ENCODE results near the gene MYO5C. TPM values are rescaled to one million over a fixed set of nuclear protein-coding genes. Genes with fewer than 3 reads are reported as not detected.
"Not testable (repeated sequence)": the region's sequence is repeated elsewhere in the genome, so short reads cannot be mapped to it uniquely, and the experiment has no call there.

MYO5C gene
- total RNA-seq, 4 donors from 2014 or later: 28.9 to 36.9 (median 32.5) TPM

DNA sequence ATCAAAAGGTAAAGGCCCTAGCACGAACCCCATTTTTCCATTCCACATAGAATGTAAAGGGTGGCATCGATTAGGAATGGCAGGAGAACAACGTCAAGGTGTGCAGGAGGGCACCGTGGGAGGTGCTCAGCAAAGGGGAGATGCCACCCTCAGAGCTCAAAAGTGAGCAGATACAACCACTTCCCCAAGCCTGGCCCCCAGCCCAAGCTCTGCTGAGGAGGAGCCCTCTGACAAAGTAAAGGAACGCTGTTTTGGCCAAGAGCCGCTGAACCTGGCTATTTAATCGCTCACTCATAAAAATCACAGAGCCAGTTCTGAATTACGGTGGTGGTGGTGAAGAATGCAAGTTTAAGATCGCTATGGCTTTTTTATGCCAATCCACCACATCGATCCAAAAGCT lies 116.8 kb downstream of the MYO5C start:
- Histone ChIP-seq H3K4me3 (peak overlapping the region; percentile 75 to 92), H3K27ac (peak overlapping the region; percentile 94 to 98)
- intact Hi-C loops (cut with DNase I; ENCODE audit: low total_unique reads): no loop called here

DNA sequence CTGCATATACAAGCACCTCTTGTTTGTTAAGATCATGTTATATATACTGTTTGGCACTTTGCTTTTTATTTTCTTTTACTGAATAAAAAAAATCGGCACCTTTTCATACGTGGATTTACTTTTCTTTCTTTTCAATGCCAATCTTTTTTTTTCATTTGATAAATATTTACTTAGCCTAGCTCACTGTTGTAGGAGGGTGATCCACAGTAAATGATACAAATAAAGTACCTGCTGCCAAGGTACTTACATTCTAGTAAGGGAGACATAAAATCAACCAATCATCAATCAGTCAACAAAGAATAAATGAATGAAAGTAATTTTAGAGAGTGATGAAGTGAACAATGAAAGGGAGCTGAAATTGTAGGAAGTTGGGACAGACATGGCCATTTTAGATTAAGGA lies 122.7 kb downstream of the MYO5C start:
- Histone ChIP-seq H3K4me1 (no peaks in the 10 kb centered on the region), H3K36me3 (no peaks in the 10 kb centered on the region), H3K27me3 (no peaks in the 10 kb centered on the region), H3K9me3 (no peaks in the 10 kb centered on the region), H3K4me3 (no peak overlapping the region), H3K27ac (no peak overlapping the region)
- intact Hi-C loops (cut with DNase I; ENCODE audit: low total_unique reads): no loop called here
- no peak for DNase-seq
- no peak for TF ChIP-seq POLR2A (IDR thresholded peaks at IDR 0.05)
- TF ChIP-seq, protein P1, sequence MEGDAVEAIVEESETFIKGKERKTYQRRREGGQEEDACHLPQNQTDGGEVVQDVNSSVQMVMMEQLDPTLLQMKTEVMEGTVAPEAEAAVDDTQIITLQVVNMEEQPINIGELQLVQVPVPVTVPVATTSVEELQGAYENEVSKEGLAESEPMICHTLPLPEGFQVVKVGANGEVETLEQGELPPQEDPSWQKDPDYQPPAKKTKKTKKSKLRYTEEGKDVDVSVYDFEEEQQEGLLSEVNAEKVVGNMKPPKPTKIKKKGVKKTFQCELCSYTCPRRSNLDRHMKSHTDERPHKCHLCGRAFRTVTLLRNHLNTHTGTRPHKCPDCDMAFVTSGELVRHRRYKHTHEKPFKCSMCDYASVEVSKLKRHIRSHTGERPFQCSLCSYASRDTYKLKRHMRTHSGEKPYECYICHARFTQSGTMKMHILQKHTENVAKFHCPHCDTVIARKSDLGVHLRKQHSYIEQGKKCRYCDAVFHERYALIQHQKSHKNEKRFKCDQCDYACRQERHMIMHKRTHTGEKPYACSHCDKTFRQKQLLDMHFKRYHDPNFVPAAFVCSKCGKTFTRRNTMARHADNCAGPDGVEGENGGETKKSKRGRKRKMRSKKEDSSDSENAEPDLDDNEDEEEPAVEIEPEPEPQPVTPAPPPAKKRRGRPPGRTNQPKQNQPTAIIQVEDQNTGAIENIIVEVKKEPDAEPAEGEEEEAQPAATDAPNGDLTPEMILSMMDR (IDR thresholded peaks at IDR 0.05): no peak

More for the DNA sequence above, 116.8 kb downstream of the MYO5C start:
- DNase-seq: peak; percentile 29 to 49
- Histone ChIP-seq H3K27me3 (no peaks in the 10 kb centered on the region), H3K9me3 (no peaks in the 10 kb centered on the region), H3K36me3 (no peaks in the 10 kb centered on the region), H3K4me1 (no peaks in the 10 kb centered on the region)
- TF ChIP-seq, protein P1 (IDR thresholded peaks at IDR 0.05): no peak
- no peak for TF ChIP-seq POLR2A (IDR thresholded peaks at IDR 0.05)

DNA sequence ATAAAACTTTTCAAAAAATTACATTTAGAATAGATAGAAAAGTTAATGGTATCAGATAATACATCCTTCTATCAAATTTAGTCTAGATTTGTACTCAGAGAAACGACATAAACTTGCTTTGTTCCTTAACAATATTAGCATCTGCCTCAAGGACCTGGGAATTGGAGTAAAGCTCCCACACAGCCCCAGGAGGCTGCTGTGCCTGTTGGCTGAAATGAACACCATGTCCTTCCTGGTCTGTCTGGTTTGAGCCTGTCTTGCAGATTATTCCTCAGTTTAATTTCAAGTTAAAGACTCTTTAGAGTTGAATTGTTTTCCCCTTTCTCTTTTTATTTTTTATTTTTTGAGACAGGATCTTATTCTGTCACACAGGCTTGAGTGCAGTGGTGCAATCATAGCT lies 123.8 kb downstream of the MYO5C start:
- no peaks in the 10 kb centered on the region for H3K9me3 ChIP-seq
- DNase-seq: no peak
- no peaks in the 10 kb centered on the region for H3K27me3 ChIP-seq
- TF ChIP-seq, protein P1 (IDR thresholded peaks at IDR 0.05): no peak
- TF ChIP-seq POLR2A (IDR thresholded peaks at IDR 0.05): no peak
- no peaks in the 10 kb centered on the region for H3K36me3 ChIP-seq
- intact Hi-C loops (cut with DNase I; ENCODE audit: low total_unique reads): no loop called here
- no peaks in the 10 kb centered on the region for H3K4me1 ChIP-seq
- no peak overlapping the region for H3K27ac ChIP-seq
- H3K4me3 ChIP-seq: no peak overlapping the region

GRCh38 chr15:52171386-52171785 lies 124.2 kb downstream of the MYO5C start:
- DNase-seq: no peak
- H3K4me3 ChIP-seq: no peak overlapping the region
- H3K27me3 ChIP-seq: no peaks in the 10 kb centered on the region
- H3K36me3 ChIP-seq: no peaks in the 10 kb centered on the region
- H3K27ac ChIP-seq: no peak overlapping the region
- H3K9me3 ChIP-seq: no peaks in the 10 kb centered on the region
- TF ChIP-seq, protein P1 (IDR thresholded peaks at IDR 0.05): no peak
- no peak for TF ChIP-seq POLR2A (IDR thresholded peaks at IDR 0.05)
- H3K4me1 ChIP-seq: no peaks in the 10 kb centered on the region
- intact Hi-C loops (cut with DNase I; ENCODE audit: low total_unique reads): no loop called here

- H3K9me3 ChIP-seq; H3K27ac ChIP-seq; H3K36me3 ChIP-seq; H3K4me3 ChIP-seq; intact Hi-C loops (cut with DNase I; ENCODE audit: low total_unique reads); H3K4me1 ChIP-seq; DNase-seq; H3K27me3 ChIP-seq: not testable (repeated sequence)
Observed at GRCh38 chr15:52170199-52170598, 125.4 kb downstream of the MYO5C start.

GRCh38 chr15:52165494-52166131 lies 130.0 kb downstream of the MYO5C start:
- DNase-seq; intact Hi-C loops (cut with DNase I; ENCODE audit: low total_unique reads); H3K4me1 ChIP-seq: not testable (repeated sequence)

More at GRCh38 chr15:52165494-52166131, 130.0 kb downstream of the MYO5C start:
- not testable (repeated sequence) for H3K36me3 ChIP-seq, H3K27ac ChIP-seq, H3K9me3 ChIP-seq, H3K27me3 ChIP-seq, H3K4me3 ChIP-seq

Data from uterus (tissue), 4 donors.